Suprapubic skin (tissue), 4 donors: ENCODE measurements around the gene GPC1. TPM values are rescaled to one million over a fixed set of nuclear protein-coding genes. Genes with fewer than 3 reads are reported as not detected.

Source experiments
- DNase-seq, 2 donors: peaks; one replicate each; pipeline ENCODE4 v3.0.0-alpha.2; 2019; ENCODE audit warnings: low spot score in 2 of 2
- H3K27ac ChIP-seq: fragments of 200-600 bp; sonication (generic); one replicate; pipeline ENCODE4 v1.5.1; 2019
- H3K27me3 ChIP-seq: fragments of 200-600 bp; sonication (generic); one replicate; pipeline ENCODE4 v1.5.1; 2019
- H3K36me3 ChIP-seq: fragments of 200-600 bp; sonication (generic); one replicate; pipeline ENCODE4 v1.5.1; 2019
- H3K4me1 ChIP-seq: fragments of 200-600 bp; sonication (generic); one replicate; pipeline ENCODE4 v1.5.1; 2019
- H3K4me3 ChIP-seq: fragments of 200-600 bp; sonication (generic); one replicate; pipeline ENCODE4 v1.5.1; 2019; ENCODE audit warnings: mild to moderate bottlenecking
- H3K9me3 ChIP-seq: fragments of 200-600 bp; sonication (generic); one replicate; pipeline ENCODE4 v1.5.1; 2019
- EP300 ChIP-seq: sonication (generic); formaldehyde crosslinking; IDR thresholded peaks from one replicate; pipeline ENCODE4 v1.6.1; 2017; ENCODE audit warnings: antibody characterized with exemption
- POLR2A ChIP-seq, 2 donors: fragments of 450-650 bp; IDR thresholded peaks; one replicate each; pipeline ENCODE4 v1.6.1; 2017; ENCODE audit warnings: antibody characterized with exemption in 2 of 2, mild to moderate bottlenecking in 2 of 2, moderate library complexity in 2 of 2
- POLR2AphosphoS5 ChIP-seq, 3 donors: sonication (generic); formaldehyde crosslinking; IDR thresholded peaks; one replicate each; pipeline ENCODE4 v1.6.1; 2017; ENCODE audit warnings: antibody characterized with exemption in 3 of 3
- WGBS: methylation state at CpG from one replicate; pipeline ENCODE4 v1.1.5; 2018; 5-methylcytosine and 5-hydroxymethylcytosine counted together
- total RNA-seq, 4 donors: library from RNA; depleted of rRNA; stranded (reverse); fragments of >200 nt; gene quantifications; one replicate each; pipeline ENCODE4 v1.1.0, GENCODE V29; 2016
- TF ChIP-seq, protein P1 (sequence below), 2 donors: fragments of 200-600 bp in 1 of 2; fragments of 450-650 bp in 1 of 2; sonication (generic) in 1 of 2; IDR thresholded peaks; one replicate each; pipeline ENCODE4 v1.5.1; 2016 to 2019; ENCODE audit warnings: antibody characterized with exemption in 2 of 2, mild to moderate bottlenecking in 1 of 2, moderate library complexity in 1 of 2

The GPC1 gene
- total RNA-seq, 4 donors from 2014 or later = 130 to 164 (median 145) TPM

GRCh38 chr2:240447331-240447730, 11.9 kb downstream of the GPC1 start:
- Histone ChIP-seq H3K27ac (peak overlapping the region; percentile 51), H3K4me1 (peaks cover 81% of the 10 kb centered on the region), H3K27me3 (peaks cover 18% of the 10 kb centered on the region), H3K36me3 (peaks cover 3% of the 10 kb centered on the region), H3K4me3 (no peak overlapping the region), H3K9me3 (no peaks in the 10 kb centered on the region)
- 67% methylated on average over 6 of the region's 22 CpGs for WGBS
- TF ChIP-seq EP300 (no peak), POLR2A (IDR thresholded peaks at IDR 0.05) (no peak), POLR2AphosphoS5 (IDR thresholded peaks at IDR 0.05) (no peak)
- TF ChIP-seq, protein P1, sequence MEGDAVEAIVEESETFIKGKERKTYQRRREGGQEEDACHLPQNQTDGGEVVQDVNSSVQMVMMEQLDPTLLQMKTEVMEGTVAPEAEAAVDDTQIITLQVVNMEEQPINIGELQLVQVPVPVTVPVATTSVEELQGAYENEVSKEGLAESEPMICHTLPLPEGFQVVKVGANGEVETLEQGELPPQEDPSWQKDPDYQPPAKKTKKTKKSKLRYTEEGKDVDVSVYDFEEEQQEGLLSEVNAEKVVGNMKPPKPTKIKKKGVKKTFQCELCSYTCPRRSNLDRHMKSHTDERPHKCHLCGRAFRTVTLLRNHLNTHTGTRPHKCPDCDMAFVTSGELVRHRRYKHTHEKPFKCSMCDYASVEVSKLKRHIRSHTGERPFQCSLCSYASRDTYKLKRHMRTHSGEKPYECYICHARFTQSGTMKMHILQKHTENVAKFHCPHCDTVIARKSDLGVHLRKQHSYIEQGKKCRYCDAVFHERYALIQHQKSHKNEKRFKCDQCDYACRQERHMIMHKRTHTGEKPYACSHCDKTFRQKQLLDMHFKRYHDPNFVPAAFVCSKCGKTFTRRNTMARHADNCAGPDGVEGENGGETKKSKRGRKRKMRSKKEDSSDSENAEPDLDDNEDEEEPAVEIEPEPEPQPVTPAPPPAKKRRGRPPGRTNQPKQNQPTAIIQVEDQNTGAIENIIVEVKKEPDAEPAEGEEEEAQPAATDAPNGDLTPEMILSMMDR (IDR thresholded peaks at IDR 0.05) = no peak
- no peak for DNase-seq

GRCh38 chr2:240447934-240448333, 12.5 kb downstream of the GPC1 start:
- Histone ChIP-seq H3K4me3 (no peak overlapping the region), H3K27ac (peak overlapping the region; percentile 51), H3K9me3 (no peaks in the 10 kb centered on the region), H3K4me1 (peaks cover 81% of the 10 kb centered on the region), H3K27me3 (peaks cover 24% of the 10 kb centered on the region), H3K36me3 (peaks cover 3% of the 10 kb centered on the region)
- TF ChIP-seq POLR2AphosphoS5 (IDR thresholded peaks at IDR 0.05) = no peak
- TF ChIP-seq POLR2A (IDR thresholded peaks at IDR 0.05) = no peak
- no peak for TF ChIP-seq EP300
- TF ChIP-seq, protein P1 (IDR thresholded peaks at IDR 0.05) = no peak
- 44% methylated on average over 8 of the region's 15 CpGs for WGBS
- no peak for DNase-seq

GRCh38 chr2:240448387-240449274, 13.2 kb downstream of the GPC1 start:
- peak overlapping the region; percentile 53 for H3K27ac ChIP-seq
- no peak for DNase-seq
- H3K9me3 ChIP-seq = no peaks in the 10 kb centered on the region
- H3K36me3 ChIP-seq = peaks cover 3% of the 10 kb centered on the region
- 71% methylated on average over 10 of the region's 23 CpGs for WGBS
- H3K4me3 ChIP-seq = no peak overlapping the region
- peaks cover 79% of the 10 kb centered on the region for H3K4me1 ChIP-seq
- H3K27me3 ChIP-seq = peaks cover 29% of the 10 kb centered on the region
- no peak for TF ChIP-seq POLR2A (IDR thresholded peaks at IDR 0.05)

GRCh38 chr2:240449764-240450531, 14.5 kb downstream of the GPC1 start:
- H3K4me3 ChIP-seq = no peak overlapping the region
- H3K4me1 ChIP-seq = peaks cover 86% of the 10 kb centered on the region
- peaks cover 3% of the 10 kb centered on the region for H3K36me3 ChIP-seq
- 44% methylated on average over 19 of the region's 22 CpGs for WGBS
- DNase-seq = no peak
- peak overlapping the region; percentile 88 for H3K27ac ChIP-seq
- peaks cover 37% of the 10 kb centered on the region for H3K27me3 ChIP-seq
- H3K9me3 ChIP-seq = no peaks in the 10 kb centered on the region
- TF ChIP-seq POLR2AphosphoS5 (IDR thresholded peaks at IDR 0.05) = peak in 1 of 3 donors; percentile 40
- no peak for TF ChIP-seq EP300

DNA sequence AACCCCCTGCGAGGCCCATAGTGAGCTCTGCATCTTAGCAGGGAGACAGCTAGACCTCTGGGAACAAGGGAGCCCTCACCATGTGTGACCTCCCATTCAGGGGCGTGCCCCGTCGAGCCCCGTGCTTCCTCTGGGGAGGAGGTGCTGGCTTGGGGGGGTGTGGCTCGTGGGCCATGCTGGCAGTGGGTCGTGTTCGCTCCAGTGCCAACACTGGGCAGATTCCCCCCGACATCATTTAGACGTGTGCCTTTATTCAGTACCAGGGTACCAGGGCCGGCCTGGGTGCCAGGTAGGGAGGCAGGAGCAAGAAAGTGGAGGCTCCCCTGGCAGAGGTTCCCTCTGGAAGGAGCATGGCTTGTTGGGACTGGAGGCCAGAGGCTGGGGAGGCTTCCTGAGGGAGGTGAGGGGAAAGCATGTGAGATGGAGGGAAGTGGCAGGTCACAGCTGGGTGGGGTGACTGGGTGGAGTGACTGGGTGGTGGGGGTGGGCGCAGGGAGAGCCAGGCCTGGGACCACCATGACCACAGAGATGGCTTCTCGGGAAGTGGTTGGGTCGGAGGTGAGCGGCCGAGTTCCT, 15.2 kb downstream of the GPC1 start:
- DNase-seq = no peak
- TF ChIP-seq POLR2AphosphoS5 (IDR thresholded peaks at IDR 0.05) (no peak), EP300 (no peak), POLR2A (IDR thresholded peaks at IDR 0.05) (no peak)
- TF ChIP-seq, protein P1 (IDR thresholded peaks at IDR 0.05) = no peak
- H3K4me3 ChIP-seq = no peak overlapping the region
- peaks cover 93% of the 10 kb centered on the region for H3K4me1 ChIP-seq
- 39% methylated on average over 7 of the region's 16 CpGs for WGBS
- no peaks in the 10 kb centered on the region for H3K9me3 ChIP-seq
- peaks cover 42% of the 10 kb centered on the region for H3K27me3 ChIP-seq
- H3K36me3 ChIP-seq = peaks cover 3% of the 10 kb centered on the region
- peak overlapping the region; percentile 88 for H3K27ac ChIP-seq
